ES-I3 (cell line): ENCODE data around the gene EPHB2.

Experiments used
- H3K36me3 ChIP-seq: 2 replicates; pipeline ENCODE4 v1.6.1; 2013; ENCODE audit warnings: mild to moderate bottlenecking, low read length, control low read depth, moderate library complexity; ENCODE audit not compliant: insufficient read depth
- H3K4me1 ChIP-seq: 2 replicates; pipeline ENCODE4 v1.6.1; 2013; ENCODE audit warnings: mild to moderate bottlenecking, control low read depth, low read length; ENCODE audit not compliant: insufficient read depth
- H3K9ac ChIP-seq: 2 replicates; pipeline ENCODE4 v1.6.1; 2013; ENCODE audit warnings: low read depth, mild to moderate bottlenecking, low read length, moderate library complexity
- H3K9me3 ChIP-seq: 2 replicates; pipeline ENCODE4 v1.6.1; 2013; ENCODE audit warnings: mild to moderate bottlenecking, low read length, moderate library complexity; ENCODE audit not compliant: control insufficient read depth, insufficient read depth

The EPHB2 gene

GRCh38 chr1:22760455-22760854 is 49.8 kb downstream of the EPHB2 start:
- H3K9me3 ChIP-seq: no peaks in the 10 kb centered on the region
- no peak overlapping the region for H3K9ac ChIP-seq
- H3K4me1 ChIP-seq: peaks cover 6% of the 10 kb centered on the region; the same call in 1 of the 2 replicates
- no peaks in the 10 kb centered on the region for H3K36me3 ChIP-seq

- Histone ChIP-seq H3K4me1 (peaks cover 6% of the 10 kb centered on the region; the same call in 1 of the 2 replicates), H3K36me3 (no peaks in the 10 kb centered on the region), H3K9ac (no peak overlapping the region), H3K9me3 (no peaks in the 10 kb centered on the region)
Measured at GRCh38 chr1:22761101-22761500, 50.5 kb downstream of the EPHB2 start.

- Histone ChIP-seq H3K9me3 (no peaks in the 10 kb centered on the region), H3K4me1 (peaks cover 6% of the 10 kb centered on the region; the same call in 1 of the 2 replicates), H3K9ac (no peak overlapping the region), H3K36me3 (no peaks in the 10 kb centered on the region)
Measured at GRCh38 chr1:22761821-22762220, 51.2 kb downstream of the EPHB2 start.

GRCh38 chr1:22763487-22764200 is 53.0 kb downstream of the EPHB2 start:
- H3K4me1 ChIP-seq: peaks cover 6% of the 10 kb centered on the region; the same call in 1 of the 2 replicates
- no peaks in the 10 kb centered on the region for H3K9me3 ChIP-seq
- H3K9ac ChIP-seq: no peak overlapping the region
- H3K36me3 ChIP-seq: no peaks in the 10 kb centered on the region

- Histone ChIP-seq H3K9ac (no peak overlapping the region), H3K9me3 (no peaks in the 10 kb centered on the region), H3K36me3 (no peaks in the 10 kb centered on the region), H3K4me1 (no peaks in the 10 kb centered on the region)
Measured at GRCh38 chr1:22767852-22768251, 57.2 kb downstream of the EPHB2 start.

GRCh38 chr1:22769932-22770331 is 59.3 kb downstream of the EPHB2 start:
- no peak overlapping the region for H3K9ac ChIP-seq
- no peaks in the 10 kb centered on the region for H3K4me1 ChIP-seq
- no peaks in the 10 kb centered on the region for H3K9me3 ChIP-seq
- H3K36me3 ChIP-seq: no peaks in the 10 kb centered on the region

GRCh38 chr1:22772014-22772413 is 61.4 kb downstream of the EPHB2 start:
- no peaks in the 10 kb centered on the region for H3K9me3 ChIP-seq
- no peak overlapping the region for H3K9ac ChIP-seq
- no peaks in the 10 kb centered on the region for H3K36me3 ChIP-seq
- H3K4me1 ChIP-seq: no peaks in the 10 kb centered on the region

GRCh38 chr1:22773981-22774832 is 63.6 kb downstream of the EPHB2 start:
- Histone ChIP-seq H3K9ac (no peak overlapping the region), H3K9me3 (no peaks in the 10 kb centered on the region), H3K4me1 (peaks cover 7% of the 10 kb centered on the region), H3K36me3 (no peaks in the 10 kb centered on the region)

- Histone ChIP-seq H3K36me3 (no peaks in the 10 kb centered on the region), H3K9ac (no peak overlapping the region), H3K4me1 (peaks cover 7% of the 10 kb centered on the region), H3K9me3 (no peaks in the 10 kb centered on the region)
Measured at GRCh38 chr1:22774833-22775182, 64.2 kb downstream of the EPHB2 start.

GRCh38 chr1:22775478-22775877 is 64.8 kb downstream of the EPHB2 start:
- no peaks in the 10 kb centered on the region for H3K36me3 ChIP-seq
- H3K9ac ChIP-seq: no peak overlapping the region
- H3K4me1 ChIP-seq: peaks cover 10% of the 10 kb centered on the region
- H3K9me3 ChIP-seq: no peaks in the 10 kb centered on the region

- Histone ChIP-seq H3K9me3 (no peaks in the 10 kb centered on the region), H3K9ac (no peak overlapping the region), H3K36me3 (no peaks in the 10 kb centered on the region), H3K4me1 (peaks cover 11% of the 10 kb centered on the region)
Measured at GRCh38 chr1:22776035-22776613, 65.5 kb downstream of the EPHB2 start.

GRCh38 chr1:22777388-22778057 is 66.9 kb downstream of the EPHB2 start:
- Histone ChIP-seq H3K4me1 (peaks cover 17% of the 10 kb centered on the region), H3K9me3 (no peaks in the 10 kb centered on the region), H3K36me3 (no peaks in the 10 kb centered on the region), H3K9ac (no peak overlapping the region)

- no peaks in the 10 kb centered on the region for H3K9me3 ChIP-seq
- no peaks in the 10 kb centered on the region for H3K36me3 ChIP-seq
- H3K4me1 ChIP-seq: peaks cover 21% of the 10 kb centered on the region
- no peak overlapping the region for H3K9ac ChIP-seq
Measured at GRCh38 chr1:22778408-22778807, 67.8 kb downstream of the EPHB2 start.

GRCh38 chr1:22778862-22779520 is 68.4 kb downstream of the EPHB2 start:
- Histone ChIP-seq H3K9me3 (no peaks in the 10 kb centered on the region), H3K4me1 (peaks cover 21% of the 10 kb centered on the region), H3K36me3 (no peaks in the 10 kb centered on the region), H3K9ac (no peak overlapping the region)
